ENCODE data around the gene LSM12.
A peak's percentile ranks its signal among the peaks of the same experiment; 100 is the strongest.

Gene LSM12

GRCh38 chr17:44065668-44066203 lies 735 bp downstream of the LSM12 start (continued):
- TF ChIP-seq ZBTB7A (tag by site-specific recombination; IDR thresholded peaks at IDR 0.05; ENCODE audit: low read depth) (0 out of 2 replicates have a peak, but pooled peaks have one; percentile 37), SCRT1 (tag by site-specific recombination; IDR thresholded peaks at IDR 0.05; ENCODE audit: borderline replicate concordance) (peak; percentile 10; the same call in 1 of the 2 replicates), PRDM1 (tag by site-specific recombination; IDR thresholded peaks at IDR 0.05) (peak; percentile 81), ZNF391 (tag by site-specific recombination; IDR thresholded peaks at IDR 0.05; ENCODE audit: borderline replicate concordance, low read depth) (peak; percentile 31; the same call in 1 of the 2 replicates), SP2 (tag by site-specific recombination; IDR thresholded peaks at IDR 0.05) (peak; percentile 56), OVOL3 (tag by site-specific recombination; IDR thresholded peaks at IDR 0.05) (no peak), ZFHX2 (tag by site-specific recombination; conservative IDR thresholded peaks at IDR 0.05) (peak; percentile 52; the same call in 1 of the 2 replicates), ZNF366 (tag by site-specific recombination; conservative IDR thresholded peaks at IDR 0.05) (peak; percentile 51; the same call in 1 of the 2 replicates), ZNF398 (tag by site-specific recombination; IDR thresholded peaks at IDR 0.05) (peak; percentile 91), SP7 (tag by site-specific recombination; IDR thresholded peaks at IDR 0.05) (peak; percentile 24; the same call in 1 of the 2 replicates), ZNF155 (tag by site-specific recombination; IDR thresholded peaks at IDR 0.05) (0 out of 2 replicates have a peak, but pooled peaks have one; percentile 51), ZSCAN16 (tag by site-specific recombination; IDR thresholded peaks at IDR 0.05) (0 out of 2 replicates have a peak, but pooled peaks have one; percentile 20), GLI2 (tag by site-specific recombination; IDR thresholded peaks at IDR 0.05; ENCODE audit: borderline replicate concordance, low read depth) (no peak), ZBTB6 (tag by site-specific recombination; IDR thresholded peaks at IDR 0.05) (0 out of 2 replicates have a peak, but pooled peaks have one; percentile 3)
- TF ChIP-seq, protein P1, sequence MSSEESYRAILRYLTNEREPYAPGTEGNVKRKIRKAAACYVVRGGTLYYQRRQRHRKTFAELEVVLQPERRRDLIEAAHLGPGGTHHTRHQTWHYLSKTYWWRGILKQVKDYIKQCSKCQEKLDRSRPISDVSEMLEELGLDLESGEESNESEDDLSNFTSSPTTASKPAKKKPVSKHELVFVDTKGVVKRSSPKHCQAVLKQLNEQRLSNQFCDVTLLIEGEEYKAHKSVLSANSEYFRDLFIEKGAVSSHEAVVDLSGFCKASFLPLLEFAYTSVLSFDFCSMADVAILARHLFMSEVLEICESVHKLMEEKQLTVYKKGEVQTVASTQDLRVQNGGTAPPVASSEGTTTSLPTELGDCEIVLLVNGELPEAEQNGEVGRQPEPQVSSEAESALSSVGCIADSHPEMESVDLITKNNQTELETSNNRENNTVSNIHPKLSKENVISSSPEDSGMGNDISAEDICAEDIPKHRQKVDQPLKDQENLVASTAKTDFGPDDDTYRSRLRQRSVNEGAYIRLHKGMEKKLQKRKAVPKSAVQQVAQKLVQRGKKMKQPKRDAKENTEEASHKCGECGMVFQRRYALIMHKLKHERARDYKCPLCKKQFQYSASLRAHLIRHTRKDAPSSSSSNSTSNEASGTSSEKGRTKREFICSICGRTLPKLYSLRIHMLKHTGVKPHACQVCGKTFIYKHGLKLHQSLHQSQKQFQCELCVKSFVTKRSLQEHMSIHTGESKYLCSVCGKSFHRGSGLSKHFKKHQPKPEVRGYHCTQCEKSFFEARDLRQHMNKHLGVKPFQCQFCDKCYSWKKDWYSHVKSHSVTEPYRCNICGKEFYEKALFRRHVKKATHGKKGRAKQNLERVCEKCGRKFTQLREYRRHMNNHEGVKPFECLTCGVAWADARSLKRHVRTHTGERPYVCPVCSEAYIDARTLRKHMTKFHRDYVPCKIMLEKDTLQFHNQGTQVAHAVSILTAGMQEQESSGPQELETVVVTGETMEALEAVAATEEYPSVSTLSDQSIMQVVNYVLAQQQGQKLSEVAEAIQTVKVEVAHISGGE (tag by site-specific recombination; conservative IDR thresholded peaks at IDR 0.05; ENCODE audit: low read depth) = peak; percentile 86
- TF ChIP-seq, protein P2, sequence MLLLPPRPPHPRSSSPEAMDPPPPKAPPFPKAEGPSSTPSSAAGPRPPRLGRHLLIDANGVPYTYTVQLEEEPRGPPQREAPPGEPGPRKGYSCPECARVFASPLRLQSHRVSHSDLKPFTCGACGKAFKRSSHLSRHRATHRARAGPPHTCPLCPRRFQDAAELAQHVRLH (tag by site-specific recombination; IDR thresholded peaks at IDR 0.05) = 0 out of 2 replicates have a peak, but pooled peaks have one; percentile 12

DNA sequence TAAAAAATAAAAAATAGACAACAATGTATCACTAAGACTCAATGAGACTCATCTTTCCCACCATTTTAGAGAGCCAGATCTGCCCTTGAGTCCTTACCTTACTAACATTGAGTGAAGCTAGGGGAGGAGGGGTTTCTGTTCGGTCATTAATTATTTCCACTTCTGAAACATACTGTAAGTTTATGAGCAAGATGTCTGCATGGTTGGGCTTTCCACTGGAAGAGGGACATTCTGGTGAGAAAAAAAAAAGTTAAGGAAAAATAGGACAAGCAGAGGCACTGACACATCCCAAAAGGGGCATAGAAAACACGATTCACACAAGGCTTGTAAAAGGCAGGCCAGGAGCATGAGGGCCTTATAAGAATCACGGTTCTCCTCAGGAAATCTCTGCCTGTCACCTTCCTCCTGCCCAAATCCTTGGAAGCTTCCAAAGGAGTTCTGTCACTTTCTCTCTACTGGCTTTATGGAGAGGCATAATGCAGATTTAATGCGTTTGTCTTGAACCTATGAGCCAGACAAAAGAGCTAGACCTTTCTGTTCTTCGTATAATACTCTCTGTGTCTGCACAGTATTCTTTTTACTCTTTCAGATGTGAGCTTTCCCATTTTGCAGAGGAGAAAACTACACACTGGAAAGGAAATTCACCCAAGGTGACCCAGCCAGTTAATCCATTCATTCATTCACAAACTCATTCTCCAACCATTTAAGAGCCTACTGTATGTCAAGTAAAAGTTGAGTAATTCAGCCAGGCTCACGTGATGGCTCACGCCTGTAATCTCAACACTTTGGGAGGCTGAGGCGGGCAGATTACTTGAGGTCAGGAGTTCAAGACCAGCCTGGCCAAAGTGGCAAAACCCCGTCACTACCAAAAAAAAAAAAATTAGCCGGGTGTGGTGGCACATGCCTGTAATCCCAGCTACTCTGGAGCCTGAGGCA lies 2.5 kb downstream of the LSM12 start:
- Histone ChIP-seq H3K27ac (ENCODE audit: extremely low read depth, low read depth, low read length) (peak overlapping the region; percentile 0; the same call in 1 of the 2 replicates), H3K4me1 (ENCODE audit: control insufficient read depth, insufficient read depth, low read length) (no peaks in the 10 kb centered on the region), H3K4me3 (ENCODE audit: low read depth, low read length) (no peak overlapping the region), H3K9me3 (ENCODE audit: control insufficient read depth, insufficient read depth, low read depth, low read length) (no peaks in the 10 kb centered on the region), H3K36me3 (ENCODE audit: control insufficient read depth in 2 of 2, insufficient read depth in 1 of 2, low read length in 2 of 2) (peaks cover 45 to 52% of the 10 kb centered on the region in 2 experiments)
- CTCF ChIA-PET = interaction anchor here (0.6 to 2.0 kb wide), 6 partner anchors 19 to 252 kb away, joined by 3 to 14 read pairs (median 4); no protein-coding TSS in a partner anchor
- POLR2A ChIA-PET = interaction anchor here (0.5 to 0.9 kb wide), 2 partner anchors 104 to 158 kb away, joined by 3 to 4 read pairs; no protein-coding TSS in a partner anchor
- TF ChIP-seq ZEB2 (tag by site-specific recombination; IDR thresholded peaks at IDR 0.05) (no peak), REPIN1 (tag by site-specific recombination; IDR thresholded peaks at IDR 0.05; ENCODE audit: low read depth) (no peak), GLI2 (tag by site-specific recombination; IDR thresholded peaks at IDR 0.05; ENCODE audit: borderline replicate concordance, low read depth) (no peak), ZSCAN4 (tag by site-specific recombination; IDR thresholded peaks at IDR 0.05) (no peak), ZNF76 (tag by site-specific recombination; IDR thresholded peaks at IDR 0.05; ENCODE audit: borderline replicate concordance, low read depth) (no peak)
- TF ChIP-seq, protein P3, sequence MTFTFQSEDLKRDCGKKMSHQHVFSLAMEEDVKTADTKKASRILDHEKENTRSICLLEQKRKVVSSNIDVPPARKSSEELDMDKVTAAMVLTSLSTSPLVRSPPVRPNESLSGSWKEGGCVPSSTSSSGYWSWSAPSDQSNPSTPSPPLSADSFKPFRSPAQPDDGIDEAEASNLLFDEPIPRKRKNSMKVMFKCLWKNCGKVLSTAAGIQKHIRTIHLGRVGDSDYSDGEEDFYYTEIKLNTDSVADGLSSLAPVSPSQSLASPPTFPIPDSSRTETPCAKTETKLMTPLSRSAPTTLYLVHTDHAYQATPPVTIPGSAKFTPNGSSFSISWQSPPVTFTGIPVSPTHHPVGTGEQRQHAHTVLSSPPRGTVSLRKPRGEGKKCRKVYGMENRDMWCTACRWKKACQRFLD (tag by site-specific recombination; IDR thresholded peaks at IDR 0.05) = no peak
- TF ChIP-seq, protein P4, sequence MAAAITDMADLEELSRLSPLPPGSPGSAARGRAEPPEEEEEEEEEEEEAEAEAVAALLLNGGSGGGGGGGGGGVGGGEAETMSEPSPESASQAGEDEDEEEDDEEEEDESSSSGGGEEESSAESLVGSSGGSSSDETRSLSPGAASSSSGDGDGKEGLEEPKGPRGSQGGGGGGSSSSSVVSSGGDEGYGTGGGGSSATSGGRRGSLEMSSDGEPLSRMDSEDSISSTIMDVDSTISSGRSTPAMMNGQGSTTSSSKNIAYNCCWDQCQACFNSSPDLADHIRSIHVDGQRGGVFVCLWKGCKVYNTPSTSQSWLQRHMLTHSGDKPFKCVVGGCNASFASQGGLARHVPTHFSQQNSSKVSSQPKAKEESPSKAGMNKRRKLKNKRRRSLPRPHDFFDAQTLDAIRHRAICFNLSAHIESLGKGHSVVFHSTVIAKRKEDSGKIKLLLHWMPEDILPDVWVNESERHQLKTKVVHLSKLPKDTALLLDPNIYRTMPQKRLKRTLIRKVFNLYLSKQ (tag by site-specific recombination; IDR thresholded peaks at IDR 0.05; ENCODE audit: borderline replicate concordance) = 0 out of 2 replicates have a peak, but pooled peaks have one; percentile 8

Measured in HEK293 (cell line).